ENCODE measurements around the gene ITLN1.

The ITLN1 gene

DNA sequence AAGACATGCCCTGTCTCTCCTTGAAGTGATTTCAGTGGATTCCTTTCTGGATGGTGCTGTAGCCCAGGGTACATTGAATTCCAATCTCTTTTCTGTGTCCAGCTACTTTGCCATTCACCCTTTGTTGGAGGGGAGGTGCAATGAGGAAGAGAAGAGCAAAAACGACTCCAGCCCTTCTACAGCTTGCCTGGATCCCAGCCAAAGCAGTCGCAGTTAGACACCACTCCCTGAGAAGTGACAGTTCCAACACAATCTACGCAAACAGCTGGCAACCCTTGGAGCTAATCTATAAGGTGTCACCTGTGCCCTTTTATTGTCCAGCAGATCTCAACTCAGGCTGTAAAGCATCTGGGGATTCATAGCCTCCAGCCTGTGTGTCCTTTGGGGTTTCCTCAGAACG is 26.9 kb downstream of the ITLN1 start:
- DNase-seq (ENCODE audit: low spot score) = no peak

DNA sequence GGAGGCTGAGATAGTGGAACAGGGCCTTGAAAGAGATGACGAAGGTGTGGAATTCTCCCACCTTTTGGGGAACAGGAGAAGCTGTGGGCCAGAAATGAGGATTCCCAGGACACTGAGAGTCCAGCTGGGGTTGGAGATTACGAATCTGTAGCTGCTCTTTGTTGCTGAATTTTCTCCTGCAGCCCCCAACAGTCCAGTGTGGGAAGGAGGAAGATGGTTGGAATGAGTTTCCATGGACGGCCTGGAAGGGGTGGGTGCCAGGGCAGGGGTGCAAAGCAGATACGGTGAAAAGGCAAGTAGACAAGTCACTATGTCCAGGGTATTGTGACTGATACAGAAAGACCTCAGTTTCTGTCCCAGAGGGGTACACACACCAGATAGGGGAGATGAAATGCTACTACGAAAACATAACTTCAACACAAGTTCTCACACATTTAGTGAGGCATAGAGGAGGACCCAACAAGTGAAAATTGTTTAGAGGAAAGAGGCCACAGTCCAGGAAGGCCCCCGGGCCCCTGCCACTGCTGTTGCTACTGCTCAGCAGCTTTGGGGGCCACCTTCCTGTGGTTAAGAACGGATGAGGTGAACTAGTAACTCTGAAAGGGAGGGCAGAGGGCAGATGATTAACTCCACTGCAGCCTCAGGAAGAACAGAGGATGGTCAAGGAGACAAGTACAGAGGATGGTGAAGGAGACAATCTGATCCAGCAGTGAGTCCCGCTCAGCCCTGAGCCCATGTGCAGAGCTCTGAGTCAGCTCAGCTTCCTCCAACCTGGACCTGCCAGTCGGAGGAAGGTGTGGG is 29.6 kb downstream of the ITLN1 start:
- no peak for DNase-seq (ENCODE audit: low spot score)

DNA sequence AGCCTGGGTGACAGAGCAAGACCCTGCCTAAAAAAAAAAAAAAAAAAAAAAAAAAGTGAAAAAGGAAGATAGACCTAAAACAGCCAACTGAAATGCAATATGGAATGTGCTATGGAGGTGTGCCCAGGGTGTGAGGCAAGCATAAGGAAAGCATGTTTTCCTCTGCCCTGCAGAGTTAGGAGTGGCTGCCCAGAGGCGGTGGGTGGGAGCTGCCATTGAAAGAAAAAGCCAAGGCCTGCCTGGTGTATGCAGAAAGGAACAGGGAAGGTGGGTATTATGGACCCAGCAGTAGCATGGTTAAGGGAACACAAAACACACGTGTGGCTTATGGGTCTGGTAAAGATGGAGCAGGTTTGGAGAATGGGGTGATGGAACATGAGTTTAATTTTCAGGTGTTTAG is 31.2 kb downstream of the ITLN1 start:
- no peak for DNase-seq (ENCODE audit: low spot score)

DNA sequence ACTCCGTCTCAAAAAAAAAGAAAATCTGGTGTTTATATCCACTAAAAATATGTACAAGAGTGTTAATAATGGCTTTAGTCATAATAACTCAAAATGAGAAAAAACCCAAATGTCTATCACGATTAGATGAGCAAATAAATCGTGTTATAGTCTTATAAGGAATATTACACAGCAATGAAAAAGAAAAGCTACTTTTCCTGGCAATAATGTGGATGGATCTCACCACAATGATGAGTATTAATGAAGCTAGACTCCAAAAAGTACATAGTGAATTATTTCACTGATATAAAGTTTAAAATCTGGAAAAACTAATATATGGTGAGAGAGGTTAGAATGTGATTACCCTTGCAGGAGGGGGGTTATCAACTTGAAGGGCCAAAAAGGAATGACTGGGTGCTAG is 32.0 kb downstream of the ITLN1 start:
- DNase-seq (ENCODE audit: low spot score) = no peak

DNA sequence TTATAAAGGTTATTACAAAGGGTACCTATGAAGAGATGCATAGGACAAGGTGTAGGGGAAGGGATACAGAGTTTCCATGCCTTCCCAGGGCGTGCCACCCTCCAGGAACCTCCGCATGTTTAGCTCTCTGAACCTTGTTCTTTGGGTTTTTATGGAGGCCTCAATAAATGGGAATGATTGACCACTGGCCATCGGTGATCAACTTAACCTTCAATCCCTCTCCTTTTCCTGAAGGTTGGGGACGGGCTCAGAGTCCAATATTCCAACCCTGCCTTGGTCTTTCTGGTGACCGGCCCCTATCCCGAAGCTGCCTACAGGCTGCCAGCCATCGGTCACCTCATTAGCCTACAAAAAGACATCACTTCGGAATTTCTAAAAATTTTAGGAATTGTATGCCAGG is 34.0 kb downstream of the ITLN1 start:
- no peak for DNase-seq (ENCODE audit: low spot score)

DNA sequence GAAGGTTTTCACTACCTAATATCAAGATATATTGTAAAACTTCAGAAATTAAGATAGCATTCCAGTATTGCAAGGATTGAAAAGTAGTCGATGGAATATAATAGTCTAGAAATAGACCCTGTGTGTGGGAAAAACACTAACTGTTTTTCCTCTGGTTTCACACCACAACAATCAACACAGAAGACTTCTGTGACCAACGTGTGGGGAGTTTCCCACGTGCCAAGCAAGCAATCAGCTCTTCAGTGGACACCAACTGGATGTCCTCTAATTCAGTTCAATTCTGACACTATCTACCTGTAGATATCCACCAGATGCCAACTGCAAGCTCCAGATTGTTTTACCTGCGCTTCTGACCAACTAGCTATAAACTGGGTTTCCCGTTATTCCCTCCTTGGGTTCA is 34.4 kb downstream of the ITLN1 start:
- no peak for DNase-seq (ENCODE audit: low spot score)

DNA sequence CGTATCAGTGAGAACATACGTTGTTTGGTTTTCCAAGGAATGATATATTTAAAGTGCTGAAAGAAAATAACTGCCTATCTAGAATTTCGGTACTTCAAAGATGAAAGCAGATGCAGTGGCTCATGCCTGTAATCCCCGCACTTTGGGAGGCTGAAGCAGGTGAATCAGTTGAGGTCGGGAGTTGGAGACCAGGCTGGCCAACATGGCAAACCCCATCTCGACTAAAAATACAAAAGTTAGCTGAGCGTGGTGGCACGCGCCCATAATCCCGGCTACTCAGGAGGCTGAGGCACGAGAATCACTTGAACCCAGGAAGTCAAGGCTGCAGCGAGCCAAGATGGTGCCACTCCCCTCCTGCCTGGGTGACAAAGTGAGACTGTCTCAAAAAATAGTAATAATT is 38.7 kb downstream of the ITLN1 start:
- DNase-seq (ENCODE audit: low spot score) = no peak

DNA sequence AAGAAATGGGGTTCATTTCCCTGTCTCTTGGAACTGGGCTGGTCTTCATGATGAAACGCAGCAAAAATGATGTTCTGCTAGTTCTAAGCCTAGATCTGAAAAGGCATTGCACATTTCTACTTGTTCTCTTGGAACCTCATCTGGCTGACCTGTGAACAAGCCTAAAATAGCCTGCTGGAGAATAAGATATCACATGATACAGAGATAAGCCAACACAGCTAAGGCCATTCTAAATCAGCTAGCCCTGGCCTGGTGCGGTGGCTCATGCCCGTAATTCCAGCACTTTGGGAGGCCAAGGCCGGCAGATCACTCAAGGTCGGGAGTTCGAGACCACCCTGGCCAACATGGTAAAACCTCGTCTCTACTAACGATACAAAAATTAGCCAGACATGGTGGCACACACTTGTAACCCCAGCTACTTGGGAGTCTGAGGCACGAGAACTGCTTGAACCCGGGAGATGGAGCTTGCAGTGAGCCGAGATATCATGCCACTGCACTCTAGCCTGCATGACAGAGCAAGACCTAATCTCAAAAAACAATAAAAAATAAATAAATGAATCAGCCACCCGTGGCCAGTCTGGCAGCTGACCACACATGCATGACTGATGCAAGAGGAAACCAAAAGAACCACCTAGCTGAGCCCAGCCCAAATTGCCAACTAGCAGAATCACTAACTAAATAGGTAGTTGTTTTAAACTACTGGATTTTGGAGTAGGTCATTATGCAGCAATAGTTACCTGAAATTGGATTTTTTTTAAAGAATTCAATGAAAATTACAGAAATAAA is 40.3 kb downstream of the ITLN1 start:
- DNase-seq (ENCODE audit: low spot score) = no peak

DNA sequence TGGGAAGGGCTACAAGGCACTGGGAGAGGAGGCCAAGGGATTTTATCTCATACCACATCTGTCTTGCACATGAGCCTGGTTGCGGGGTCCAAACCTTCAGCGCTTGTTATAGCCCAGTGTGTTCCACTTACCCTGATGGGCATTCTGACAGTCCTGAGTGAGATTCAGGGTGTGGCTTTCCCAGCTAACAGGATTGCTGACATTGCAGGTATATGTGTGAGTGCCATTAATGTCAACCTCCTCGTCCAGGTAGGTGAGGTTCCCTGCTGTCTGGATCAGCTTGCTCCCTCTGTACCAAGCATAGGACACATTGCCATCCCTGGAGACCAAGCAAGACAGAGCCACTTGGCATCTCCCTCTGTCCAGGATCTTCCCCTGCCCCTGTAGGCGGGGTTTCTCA is 43.9 kb downstream of the ITLN1 start:
- DNase-seq (ENCODE audit: low spot score) = no peak

DNA sequence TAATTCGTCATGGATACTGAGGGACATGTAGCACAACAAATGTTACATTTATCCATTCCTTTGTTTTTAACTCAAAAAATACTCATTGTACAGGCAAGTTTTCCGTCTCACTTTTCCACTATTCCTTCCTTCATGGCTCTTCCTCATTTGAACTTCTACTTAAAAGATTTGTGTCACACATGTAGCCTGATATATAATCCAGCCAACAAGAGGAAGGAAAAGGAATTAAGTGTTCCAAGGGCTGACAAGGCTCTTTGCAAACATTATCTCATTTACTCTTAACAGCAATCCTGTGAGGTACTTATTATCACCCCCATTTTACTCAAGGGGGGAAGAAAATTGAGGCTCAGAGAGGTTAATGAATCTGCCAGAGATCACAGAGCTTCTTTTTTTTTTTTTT is 45.2 kb downstream of the ITLN1 start:
- DNase-seq (ENCODE audit: low spot score) = no peak

DNA sequence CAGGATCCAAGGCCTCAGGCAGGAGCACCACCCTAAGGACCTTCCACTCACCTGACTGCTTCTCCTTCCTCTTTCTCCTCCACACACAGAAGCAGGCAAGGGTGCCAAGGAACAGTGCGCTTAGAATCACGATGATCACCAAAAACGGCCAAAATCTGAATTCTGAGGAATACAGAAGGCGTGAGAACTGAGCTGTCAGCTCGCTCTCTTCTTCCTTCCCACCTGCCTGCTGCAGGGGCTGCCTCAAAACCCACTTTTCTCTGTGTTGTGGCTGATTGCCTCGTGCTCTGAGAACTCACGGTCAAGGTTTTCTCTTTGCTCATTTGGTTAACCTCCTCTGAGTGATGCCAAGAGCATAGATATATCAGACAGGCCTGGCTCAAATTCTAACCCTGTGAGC is 46.1 kb downstream of the ITLN1 start:
- no peak for DNase-seq (ENCODE audit: low spot score)

DNA sequence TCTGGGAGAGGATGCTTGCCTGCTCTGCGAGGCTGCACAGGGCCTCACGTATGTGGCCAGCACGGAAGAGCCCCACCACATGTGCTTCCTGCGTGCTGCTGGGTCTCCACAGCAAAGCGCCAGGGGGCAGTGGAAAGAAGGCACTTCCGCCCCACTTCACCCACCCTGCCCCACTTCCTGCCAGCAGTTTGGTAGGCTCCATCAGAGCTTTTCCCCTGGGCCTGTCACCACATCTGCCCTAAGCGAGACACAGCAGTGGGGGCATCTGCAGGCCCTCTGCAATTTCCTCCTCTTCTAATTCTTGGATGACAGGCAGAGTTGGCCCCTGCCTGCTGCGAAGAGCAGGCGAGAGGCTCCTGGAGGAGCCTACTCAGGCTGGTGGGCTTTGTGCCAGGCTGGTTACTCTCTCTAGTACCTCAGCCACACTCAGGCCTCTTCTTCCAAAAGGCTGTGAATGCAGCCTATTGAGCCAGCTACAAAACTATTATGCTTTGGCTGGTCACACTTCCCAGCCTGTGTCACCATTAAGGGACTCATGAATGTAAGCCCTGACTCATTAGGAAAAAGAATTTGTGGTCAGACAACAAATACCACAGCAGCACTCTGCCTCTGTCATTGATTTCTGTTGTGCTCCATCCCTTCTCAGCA is 47.3 kb downstream of the ITLN1 start:
- no peak for DNase-seq (ENCODE audit: low spot score)

DNA sequence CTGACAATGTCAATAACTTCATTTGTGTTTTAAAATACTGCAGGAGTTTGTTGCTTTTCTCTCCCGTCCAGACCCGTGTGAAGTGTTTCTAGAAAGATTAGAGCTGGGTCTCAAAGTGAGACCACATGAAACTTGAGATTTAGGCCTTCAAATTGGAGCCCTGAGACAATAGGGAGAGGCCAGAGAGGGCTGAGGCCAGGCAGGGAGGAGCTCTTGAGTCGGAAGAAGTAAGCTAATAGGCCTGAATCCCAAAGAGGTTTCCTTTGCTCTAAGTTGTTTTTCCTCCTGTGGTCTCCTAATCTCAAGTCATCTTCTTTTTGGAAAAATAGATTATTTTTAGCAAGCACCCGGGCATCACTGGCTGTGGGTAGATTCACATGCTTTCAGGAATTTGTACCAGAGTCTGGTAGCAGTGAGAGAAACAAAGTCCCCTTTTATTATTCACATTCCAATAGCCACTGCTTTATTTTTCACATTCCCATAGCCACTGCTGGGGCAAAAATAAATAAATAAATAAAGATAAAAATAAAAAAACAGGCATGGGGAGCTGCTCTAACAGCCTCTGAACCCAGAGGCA is 47.9 kb downstream of the ITLN1 start:
- no peak for DNase-seq (ENCODE audit: low spot score)

DNA sequence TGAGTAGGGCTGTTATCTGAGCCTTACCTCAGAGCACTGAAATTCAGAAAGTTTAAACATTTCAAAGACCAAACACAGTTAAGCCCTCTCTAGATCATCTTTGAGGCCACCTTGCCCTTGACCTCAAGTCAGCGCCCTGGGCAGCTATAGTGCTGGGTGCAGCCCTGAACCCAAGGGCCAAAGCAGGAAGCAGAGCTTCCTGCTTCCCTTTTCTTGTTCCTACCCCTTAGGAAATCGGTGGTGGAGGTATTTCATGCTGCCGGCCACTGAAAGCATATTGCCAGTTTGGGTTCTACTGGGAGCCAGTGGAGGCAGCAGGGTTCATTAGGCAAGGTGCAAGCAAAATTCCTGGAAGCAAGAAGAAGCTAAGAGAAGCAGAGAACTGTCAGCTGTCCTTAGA is 48.4 kb downstream of the ITLN1 start:
- DNase-seq (ENCODE audit: low spot score) = no peak

DNA sequence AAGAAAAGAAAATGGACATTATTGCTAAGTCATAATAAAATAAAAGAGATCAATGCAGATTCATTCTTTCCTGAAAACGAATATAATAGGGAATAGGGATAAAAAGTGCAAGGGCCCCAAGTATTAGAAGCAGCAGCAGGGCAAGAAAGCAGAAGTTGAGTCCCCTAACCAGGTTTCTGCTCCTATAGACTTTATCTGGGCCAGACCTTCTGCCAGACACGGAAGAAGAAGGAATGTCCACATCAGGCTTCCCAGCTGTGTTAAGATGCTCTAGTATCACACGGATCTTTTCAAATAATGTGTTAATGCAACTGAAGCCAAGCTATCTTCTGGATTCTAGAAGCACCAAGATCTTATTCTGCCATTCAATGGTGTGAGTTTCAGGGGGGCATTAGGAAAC is 49.2 kb downstream of the ITLN1 start:
- DNase-seq (ENCODE audit: low spot score) = no peak

DNA sequence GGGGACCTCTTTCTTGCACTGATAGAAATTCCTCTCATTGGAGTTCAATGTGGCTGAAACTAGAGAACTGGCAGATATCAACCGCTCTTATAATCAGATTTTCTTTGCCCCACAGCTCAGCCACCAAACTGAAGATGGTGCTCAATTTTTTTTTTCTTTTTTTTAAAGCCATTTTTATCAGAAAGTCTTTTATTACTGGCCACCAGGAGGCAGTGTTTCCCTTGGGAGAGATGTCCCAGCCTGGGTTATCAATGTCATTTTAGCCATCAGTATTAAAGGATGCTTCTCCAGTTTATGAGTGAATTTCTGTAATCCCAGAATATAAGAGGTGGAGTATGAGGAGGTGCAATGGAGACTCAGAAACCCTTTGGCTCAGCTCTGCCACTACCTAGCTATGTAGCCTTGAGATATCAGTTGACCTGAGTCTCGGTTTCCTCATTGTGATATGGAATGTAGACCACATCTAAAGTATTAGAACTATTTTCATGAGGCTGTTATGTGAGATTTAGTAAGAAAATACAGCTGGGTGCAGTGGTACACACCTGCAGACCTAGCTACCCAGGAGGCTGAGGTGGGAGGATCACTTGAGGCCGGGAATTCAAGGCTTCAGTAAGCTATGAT is 49.9 kb downstream of the ITLN1 start:
- DNase-seq (ENCODE audit: low spot score) = peak; percentile 57

DNA sequence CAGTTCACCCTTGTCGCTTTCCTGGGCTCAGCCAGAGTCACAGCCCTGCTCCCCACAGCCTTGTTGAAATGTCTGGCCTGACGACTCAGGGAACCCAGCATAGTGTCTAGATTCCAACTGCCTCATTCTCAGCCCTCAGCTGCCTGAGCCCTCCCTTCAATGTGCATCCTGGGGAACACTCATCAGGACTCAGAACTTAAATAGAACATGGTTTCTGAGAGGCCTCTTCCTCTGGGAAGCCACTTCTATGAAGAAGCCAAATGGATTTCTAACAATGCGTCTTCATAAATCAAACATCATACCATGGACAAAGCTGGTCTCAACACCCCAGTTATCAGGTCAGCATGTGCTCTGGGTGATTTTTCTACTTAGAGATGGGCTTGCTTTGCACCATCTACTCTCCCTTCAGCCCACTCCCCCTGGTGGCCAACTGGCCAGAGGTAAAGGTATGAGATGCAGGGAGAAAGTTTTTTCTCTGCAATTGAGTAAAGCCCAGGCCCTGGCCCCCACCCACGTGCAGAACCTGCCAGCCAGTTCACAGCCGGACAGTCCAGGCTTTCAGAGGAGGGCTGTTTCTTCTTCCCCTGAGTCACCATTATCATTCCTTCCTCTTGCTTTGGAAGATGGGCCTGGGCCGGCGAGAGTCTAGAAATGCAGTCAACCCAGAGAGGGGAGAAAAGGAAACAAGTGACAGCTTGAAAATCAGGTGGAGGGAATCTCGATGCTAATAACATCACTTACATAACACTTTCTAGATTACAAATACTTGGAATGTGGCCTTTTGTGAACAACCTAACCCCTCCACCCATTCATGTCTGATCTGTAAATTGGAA is 54.4 kb downstream of the ITLN1 start:
- DNase-seq (ENCODE audit: low spot score) = peak; percentile 55

DNA sequence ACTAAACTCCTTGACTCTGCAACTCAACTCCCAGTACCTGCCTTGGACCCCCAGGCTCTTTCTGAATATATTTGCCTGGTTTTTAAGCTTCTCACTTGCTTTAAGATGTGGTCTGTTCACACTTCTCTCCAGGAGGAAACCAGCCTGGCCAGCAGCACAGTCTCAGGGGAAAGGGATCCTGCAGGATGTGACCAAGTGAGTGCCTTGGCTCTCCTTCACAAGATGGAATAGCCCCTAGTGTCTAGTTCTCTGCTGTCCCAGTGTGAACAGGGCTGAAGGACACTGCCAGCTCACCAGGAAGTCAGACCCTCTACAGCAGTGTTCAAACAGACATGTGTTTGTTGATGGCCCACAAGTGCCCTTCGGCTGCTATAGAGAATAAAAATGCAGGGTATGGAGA is 55.2 kb downstream of the ITLN1 start:
- no peak for DNase-seq (ENCODE audit: low spot score)

DNA sequence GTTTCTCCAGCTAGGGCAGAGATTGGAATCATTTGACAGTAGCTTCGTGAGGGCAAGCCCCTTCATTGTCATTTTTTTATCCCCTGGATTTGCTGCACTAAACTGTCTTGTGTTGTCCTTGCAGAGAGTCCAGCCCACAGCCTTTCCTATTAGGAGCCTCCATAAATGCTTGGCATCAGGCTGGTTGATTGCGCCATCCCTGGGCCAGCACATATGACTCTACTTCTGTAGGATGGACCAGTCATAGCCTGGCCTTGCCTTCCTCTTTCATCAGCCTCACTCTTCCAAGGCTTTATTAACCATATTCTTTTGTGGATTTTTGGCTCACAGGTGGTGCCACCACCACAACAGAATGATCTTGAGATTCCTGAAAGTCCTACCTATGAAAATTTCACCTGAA is 57.6 kb downstream of the ITLN1 start:
- DNase-seq (ENCODE audit: low spot score) = peak; percentile 47

DNA sequence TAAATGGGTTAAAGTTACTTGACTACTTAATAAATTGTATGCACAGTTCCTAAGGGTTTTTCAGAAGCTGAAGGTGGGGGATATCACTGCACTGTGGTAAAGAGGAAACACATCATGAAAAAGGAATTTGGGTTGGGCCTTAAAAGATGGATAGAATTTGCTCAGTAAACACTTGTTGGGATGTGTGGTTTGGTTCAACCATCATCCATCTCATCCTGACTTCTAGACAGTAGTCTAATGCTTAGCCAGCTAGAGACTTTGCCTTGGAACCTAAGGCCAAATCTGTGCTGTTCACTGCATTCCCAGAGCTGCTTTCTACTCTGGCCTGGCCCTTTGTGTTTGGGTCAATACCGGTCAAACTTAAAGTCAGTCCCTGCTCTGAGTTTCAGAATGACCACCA is 58.4 kb downstream of the ITLN1 start:
- DNase-seq (ENCODE audit: low spot score) = peak; percentile 41
